Neural cell (in vitro differentiated cells): ENCODE measurements around the gene PKNOX2. TPM values are rescaled to one million over a fixed set of nuclear protein-coding genes. Genes with fewer than 3 reads are reported as not detected.

Source experiments
- H2AFZ ChIP-seq: fragments of 200-600, 300-800 bp; sonication (generic), shearing (Covaris generic); 2 replicates; pipeline ENCODE4 v1.6.0; 2014; ENCODE audit warnings: low read depth, mild to moderate bottlenecking, antibody characterized with exemption, low read length, moderate library complexity
- H3F3A ChIP-seq: fragments of 200-600 bp; shearing (Covaris generic); 2 replicates; pipeline ENCODE4 v1.6.1; 2016; ENCODE audit warnings: mild to moderate bottlenecking, moderate library complexity, mixed read lengths, antibody characterized with exemption, low read length; ENCODE audit not compliant: insufficient read depth, poor library complexity, severe bottlenecking
- H3K27ac ChIP-seq: fragments of 200-600, 300-800 bp; sonication (generic), shearing (Covaris generic); 2 replicates; pipeline ENCODE4 v1.5.1; 2014; ENCODE audit warnings: mild to moderate bottlenecking, low read length, moderate library complexity
- H3K27me3 ChIP-seq: fragments of 300-800, 200-600 bp; sonication (generic), shearing (Covaris generic); 2 replicates; pipeline ENCODE4 v1.6.0; 2014; ENCODE audit warnings: mild to moderate bottlenecking, low read depth, low read length, moderate library complexity; ENCODE audit not compliant: insufficient read depth
- H3K36me3 ChIP-seq: fragments of 300-800, 200-600 bp; sonication (generic), shearing (Covaris generic); 2 replicates; pipeline ENCODE4 v1.5.1; 2014; ENCODE audit warnings: mild to moderate bottlenecking, antibody characterized with exemption, low read length, moderate library complexity; ENCODE audit not compliant: insufficient read depth
- H3K4me2 ChIP-seq: fragments of 300-800, 200-600 bp; sonication (generic), shearing (Covaris generic); 2 replicates; pipeline ENCODE4 v1.6.0; 2014; ENCODE audit warnings: mild to moderate bottlenecking, low read length
- H3K4me3 ChIP-seq: fragments of 300-800, 200-600 bp; sonication (generic), shearing (Covaris generic); 2 replicates; pipeline ENCODE4 v1.5.1; 2014; ENCODE audit warnings: mild to moderate bottlenecking, low read length, moderate library complexity
- H3K79me2 ChIP-seq: fragments of 200-600 bp; shearing (Covaris generic); replicated peaks from 2 replicates; pipeline ENCODE4 v1.6.0; 2014; ENCODE audit warnings: mild to moderate bottlenecking, low read length, moderate library complexity; ENCODE audit not compliant: insufficient read depth
- H3K9ac ChIP-seq: fragments of 300-800, 200-600 bp; sonication (generic), shearing (Covaris generic); 2 replicates; pipeline ENCODE4 v1.6.1; 2016; ENCODE audit warnings: mild to moderate bottlenecking, low read length, mixed read lengths
- H3K9me2 ChIP-seq: fragments of 200-600 bp; shearing (Covaris generic); 2 replicates; pipeline ENCODE4 v1.6.1; 2016; ENCODE audit warnings: mild to moderate bottlenecking, low read length, mixed read lengths; ENCODE audit not compliant: insufficient read depth
- H3K9me3 ChIP-seq: fragments of 200-600, 300-800 bp; sonication (generic), shearing (Covaris generic); 2 replicates; pipeline ENCODE4 v1.6.1; 2016; ENCODE audit warnings: mild to moderate bottlenecking, mixed run types, low read length, moderate library complexity, mixed read lengths
- H4K20me1 ChIP-seq: fragments of 200-600 bp; shearing (Covaris generic); 2 replicates; pipeline ENCODE4 v1.6.1; 2016; ENCODE audit warnings: mild to moderate bottlenecking, mixed run types; ENCODE audit not compliant: insufficient read depth
- CTCF ChIP-seq: fragments of 450-650 bp; IDR thresholded peaks from 2 replicates; pipeline ENCODE4 v1.5.1; 2014; ENCODE audit warnings: antibody characterized with exemption, mild to moderate bottlenecking, moderate library complexity; ENCODE audit not compliant: poor library complexity, severe bottlenecking
- EP300 ChIP-seq: fragments of 450-650 bp; conservative IDR thresholded peaks from 2 replicates; pipeline ENCODE4 v1.6.1; 2014; ENCODE audit warnings: antibody characterized with exemption, mild to moderate bottlenecking, moderate library complexity; ENCODE audit not compliant: poor library complexity, severe bottlenecking
- EZH2 ChIP-seq: fragments of 200-600, 300-800 bp; shearing (Covaris generic), sonication (generic); IDR thresholded peaks from 2 replicates; pipeline ENCODE4 v1.6.1; 2014; ENCODE audit warnings: antibody characterized with exemption, low read length, borderline replicate concordance, mild to moderate bottlenecking; ENCODE audit not compliant: insufficient read depth, poor library complexity, severe bottlenecking
- MXI1 ChIP-seq: fragments of 450-650 bp; conservative IDR thresholded peaks from 2 replicates; pipeline ENCODE4 v1.6.1; 2014; ENCODE audit warnings: antibody characterized with exemption, mild to moderate bottlenecking; ENCODE audit not compliant: poor library complexity, severe bottlenecking
- POLR2AphosphoS5 ChIP-seq: IDR thresholded peaks from 2 replicates; pipeline ENCODE4 v1.6.1; 2012
- RAD21 ChIP-seq: fragments of 450-650 bp; conservative IDR thresholded peaks from 2 replicates; pipeline ENCODE4 v1.6.1; 2014; ENCODE audit warnings: antibody characterized with exemption, mild to moderate bottlenecking, moderate library complexity
- SMC3 ChIP-seq: fragments of 450-650 bp; conservative IDR thresholded peaks from 2 replicates; pipeline ENCODE4 v1.6.1; 2014; ENCODE audit warnings: antibody characterized with exemption, mild to moderate bottlenecking, moderate library complexity; ENCODE audit not compliant: poor library complexity
- TAF1 ChIP-seq: IDR thresholded peaks from 2 replicates; pipeline ENCODE4 v1.6.1; 2012; ENCODE audit warnings: low read depth
- polyA plus RNA-seq: library from polyadenylated mRNA; depleted of rRNA; stranded (reverse); fragments of >200 nt; gene quantifications from 2 replicates; pipeline ENCODE4 v1.2.3, GENCODE V29; 2014
- TF ChIP-seq, protein P1 (sequence below): IDR thresholded peaks from 2 replicates; pipeline ENCODE4 v1.6.1; 2012; ENCODE audit warnings: borderline replicate concordance

Gene PKNOX2
- polyA plus RNA-seq, 1 donor from 2014 or later: 0.99 TPM

- Histone ChIP-seq H3K9me3 (no peaks in the 10 kb centered on the region), H3K36me3 (no peaks in the 10 kb centered on the region), H3K27me3 (no peaks in the 10 kb centered on the region), H3K79me2 (no peaks in the 10 kb centered on the region), H3K27ac (no peak overlapping the region), H3K4me2 (no peak overlapping the region), H4K20me1 (no peaks in the 10 kb centered on the region), H3K9me2 (no peaks in the 10 kb centered on the region), H3K4me3 (no peak overlapping the region), H3K9ac (no peak overlapping the region), H3F3A (no peaks in the 10 kb centered on the region), H2AFZ (no peak overlapping the region)
- TF ChIP-seq, protein P1, sequence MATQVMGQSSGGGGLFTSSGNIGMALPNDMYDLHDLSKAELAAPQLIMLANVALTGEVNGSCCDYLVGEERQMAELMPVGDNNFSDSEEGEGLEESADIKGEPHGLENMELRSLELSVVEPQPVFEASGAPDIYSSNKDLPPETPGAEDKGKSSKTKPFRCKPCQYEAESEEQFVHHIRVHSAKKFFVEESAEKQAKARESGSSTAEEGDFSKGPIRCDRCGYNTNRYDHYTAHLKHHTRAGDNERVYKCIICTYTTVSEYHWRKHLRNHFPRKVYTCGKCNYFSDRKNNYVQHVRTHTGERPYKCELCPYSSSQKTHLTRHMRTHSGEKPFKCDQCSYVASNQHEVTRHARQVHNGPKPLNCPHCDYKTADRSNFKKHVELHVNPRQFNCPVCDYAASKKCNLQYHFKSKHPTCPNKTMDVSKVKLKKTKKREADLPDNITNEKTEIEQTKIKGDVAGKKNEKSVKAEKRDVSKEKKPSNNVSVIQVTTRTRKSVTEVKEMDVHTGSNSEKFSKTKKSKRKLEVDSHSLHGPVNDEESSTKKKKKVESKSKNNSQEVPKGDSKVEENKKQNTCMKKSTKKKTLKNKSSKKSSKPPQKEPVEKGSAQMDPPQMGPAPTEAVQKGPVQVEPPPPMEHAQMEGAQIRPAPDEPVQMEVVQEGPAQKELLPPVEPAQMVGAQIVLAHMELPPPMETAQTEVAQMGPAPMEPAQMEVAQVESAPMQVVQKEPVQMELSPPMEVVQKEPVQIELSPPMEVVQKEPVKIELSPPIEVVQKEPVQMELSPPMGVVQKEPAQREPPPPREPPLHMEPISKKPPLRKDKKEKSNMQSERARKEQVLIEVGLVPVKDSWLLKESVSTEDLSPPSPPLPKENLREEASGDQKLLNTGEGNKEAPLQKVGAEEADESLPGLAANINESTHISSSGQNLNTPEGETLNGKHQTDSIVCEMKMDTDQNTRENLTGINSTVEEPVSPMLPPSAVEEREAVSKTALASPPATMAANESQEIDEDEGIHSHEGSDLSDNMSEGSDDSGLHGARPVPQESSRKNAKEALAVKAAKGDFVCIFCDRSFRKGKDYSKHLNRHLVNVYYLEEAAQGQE: no peak
- TF ChIP-seq TAF1 (no peak), CTCF (no peak)
Measured at GRCh38 chr11:125273519-125274000, 109.0 kb downstream of the PKNOX2 start.

GRCh38 chr11:125274309-125274708, 109.8 kb downstream of the PKNOX2 start:
- Histone ChIP-seq H3K9me2 (no peaks in the 10 kb centered on the region), H3K36me3 (no peaks in the 10 kb centered on the region), H3K27ac (no peak overlapping the region), H3K4me2 (no peak overlapping the region), H3K27me3 (no peaks in the 10 kb centered on the region), H3F3A (no peaks in the 10 kb centered on the region), H3K79me2 (no peaks in the 10 kb centered on the region), H2AFZ (no peak overlapping the region), H3K9me3 (no peaks in the 10 kb centered on the region), H3K9ac (no peak overlapping the region), H4K20me1 (no peaks in the 10 kb centered on the region), H3K4me3 (no peak overlapping the region)
- TF ChIP-seq MXI1 (no peak), RAD21 (no peak), TAF1 (no peak), EZH2 (no peak), EP300 (no peak), SMC3 (no peak), POLR2AphosphoS5 (no peak), CTCF (no peak)
- TF ChIP-seq, protein P1: no peak
